DOHH2 (cell line): ENCODE measurements around the gene MYO1B.

Experiments
- H3F3A ChIP-seq: fragments of 200-600 bp; sonication (generic), shearing (Covaris generic); 2 replicates; pipeline ENCODE4 v1.6.0; 2016; ENCODE audit warnings: antibody characterized with exemption, mild to moderate bottlenecking; ENCODE audit not compliant: control insufficient read depth, insufficient read depth
- H3K27ac ChIP-seq: fragments of 200-600 bp; sonication (generic); 2 replicates; pipeline ENCODE4 v1.5.1; 2014; ENCODE audit warnings: low read depth, mild to moderate bottlenecking, low read length, moderate library complexity
- H3K27me3 ChIP-seq: fragments of 200-600 bp; sonication (generic); 2 replicates; pipeline ENCODE4 v1.6.1; 2014; ENCODE audit warnings: mild to moderate bottlenecking, low read length, mixed read lengths; ENCODE audit not compliant: control insufficient read depth
- H3K36me3 ChIP-seq: fragments of 200-600 bp; sonication (generic); 2 replicates; pipeline ENCODE4 v1.6.1; 2014; ENCODE audit warnings: mild to moderate bottlenecking, low read length, moderate library complexity, mixed read lengths; ENCODE audit not compliant: control insufficient read depth
- H3K4me1 ChIP-seq: fragments of 200-600 bp; sonication (generic); 2 replicates; pipeline ENCODE4 v1.6.1; 2014; ENCODE audit warnings: mild to moderate bottlenecking, low read length, mixed read lengths; ENCODE audit not compliant: control insufficient read depth
- H3K4me2 ChIP-seq: fragments of 200-600 bp; sonication (generic); 2 replicates; pipeline ENCODE4 v1.6.0; 2014; ENCODE audit warnings: mild to moderate bottlenecking, low read length, moderate library complexity
- H3K4me3 ChIP-seq: fragments of 200-600 bp; sonication (generic); 2 replicates; pipeline ENCODE4 v1.5.1; 2014; ENCODE audit warnings: mild to moderate bottlenecking, low read length, mixed read lengths
- H3K79me2 ChIP-seq: fragments of 200-600 bp; sonication (generic); 2 replicates; pipeline ENCODE4 v1.6.1; 2014; ENCODE audit warnings: mild to moderate bottlenecking, low read length, mixed read lengths; ENCODE audit not compliant: control insufficient read depth
- H3K9me2 ChIP-seq: fragments of 200-600 bp; sonication (generic); replicated peaks from 2 replicates; pipeline ENCODE4 v1.6.1; 2014; ENCODE audit warnings: mild to moderate bottlenecking, low read length, mixed read lengths; ENCODE audit not compliant: control insufficient read depth
- H3K9me3 ChIP-seq: fragments of 200-600 bp; sonication (generic); 2 replicates; pipeline ENCODE4 v1.6.1; 2014; ENCODE audit warnings: antibody characterized with exemption, low read length, mixed read lengths; ENCODE audit not compliant: control insufficient read depth, insufficient read depth
- H4K20me1 ChIP-seq: fragments of 200-600 bp; sonication (generic); 2 replicates; pipeline ENCODE4 v1.6.0; 2014; ENCODE audit warnings: low read depth, mild to moderate bottlenecking, antibody characterized with exemption, low read length, moderate library complexity; ENCODE audit not compliant: control insufficient read depth, insufficient read depth
- CTCF ChIP-seq: fragments of 200-600 bp; sonication (generic); IDR thresholded peaks from one replicate; pipeline ENCODE4 v1.5.1; 2014; ENCODE audit warnings: antibody characterized with exemption, mild to moderate bottlenecking, low read depth, low read length; ENCODE audit not compliant: poor library complexity, severe bottlenecking
- EZH2phosphoT487 ChIP-seq: fragments of 200-600 bp; sonication (generic); IDR thresholded peaks from 2 replicates; pipeline ENCODE4 v1.6.1; 2017; ENCODE audit warnings: borderline replicate concordance, mild to moderate bottlenecking, antibody characterized with exemption, low read length, moderate library complexity, mixed read lengths

The MYO1B gene

GRCh38 chr2:191225690-191226089 lies 19.5 kb upstream of the MYO1B start:
- no peaks in the 10 kb centered on the region for H3K27me3 ChIP-seq
- H4K20me1 ChIP-seq, result no peaks in the 10 kb centered on the region
- no peaks in the 10 kb centered on the region for H3K36me3 ChIP-seq
- TF ChIP-seq EZH2phosphoT487 (no peak), CTCF (no peak)
- H3K9me3 ChIP-seq, result no peaks in the 10 kb centered on the region
- H3K4me2 ChIP-seq, result no peak overlapping the region
- no peaks in the 10 kb centered on the region for H3K79me2 ChIP-seq
- no peaks in the 10 kb centered on the region for H3F3A ChIP-seq
- no peak overlapping the region for H3K4me3 ChIP-seq
- no peak overlapping the region for H3K27ac ChIP-seq
- H3K9me2 ChIP-seq, result no peaks in the 10 kb centered on the region
- H3K4me1 ChIP-seq, result no peaks in the 10 kb centered on the region

- no peak for TF ChIP-seq CTCF
- TF ChIP-seq EZH2phosphoT487, result no peak
- H3K79me2 ChIP-seq, result no peaks in the 10 kb centered on the region
- no peaks in the 10 kb centered on the region for H3K36me3 ChIP-seq
- H3K27me3 ChIP-seq, result no peaks in the 10 kb centered on the region
- H3K27ac ChIP-seq, result no peak overlapping the region
- H3K9me2 ChIP-seq, result no peaks in the 10 kb centered on the region
- H3K4me3 ChIP-seq, result no peak overlapping the region
- no peaks in the 10 kb centered on the region for H3F3A ChIP-seq
- no peak overlapping the region for H3K4me2 ChIP-seq
- no peaks in the 10 kb centered on the region for H4K20me1 ChIP-seq
- no peaks in the 10 kb centered on the region for H3K4me1 ChIP-seq
- H3K9me3 ChIP-seq, result no peaks in the 10 kb centered on the region
Observed at GRCh38 chr2:191226196-191226595, 19.0 kb upstream of the MYO1B start.

GRCh38 chr2:191228333-191228732 lies 16.9 kb upstream of the MYO1B start:
- Histone ChIP-seq H3K9me3 (no peaks in the 10 kb centered on the region), H3K27ac (no peak overlapping the region), H3K27me3 (no peaks in the 10 kb centered on the region), H4K20me1 (no peaks in the 10 kb centered on the region), H3K4me2 (no peak overlapping the region), H3K36me3 (no peaks in the 10 kb centered on the region), H3K4me1 (no peaks in the 10 kb centered on the region), H3K79me2 (no peaks in the 10 kb centered on the region), H3F3A (no peaks in the 10 kb centered on the region), H3K9me2 (no peaks in the 10 kb centered on the region), H3K4me3 (no peak overlapping the region)
- no peak for TF ChIP-seq EZH2phosphoT487
- TF ChIP-seq CTCF, result no peak

GRCh38 chr2:191228861-191229260 lies 16.3 kb upstream of the MYO1B start:
- Histone ChIP-seq H3K4me3 (no peak overlapping the region), H4K20me1 (no peaks in the 10 kb centered on the region), H3K27me3 (no peaks in the 10 kb centered on the region), H3K4me1 (no peaks in the 10 kb centered on the region), H3F3A (no peaks in the 10 kb centered on the region), H3K27ac (no peak overlapping the region), H3K36me3 (no peaks in the 10 kb centered on the region), H3K79me2 (no peaks in the 10 kb centered on the region), H3K9me2 (no peaks in the 10 kb centered on the region), H3K9me3 (no peaks in the 10 kb centered on the region), H3K4me2 (no peak overlapping the region)
- TF ChIP-seq CTCF (no peak), EZH2phosphoT487 (no peak)
